Measurements from ENCODE around the gene SCG5.
"Not testable (repeated sequence)": the region's sequence is repeated elsewhere in the genome, so short reads cannot be mapped to it uniquely, and the experiment has no call there.

Gene SCG5

GRCh38 chr15:32615871-32616426 is 25.6 kb upstream of the SCG5 start:
- Histone ChIP-seq H4K20me1 (ENCODE audit: insufficient read depth, low read length, poor library complexity, severe bottlenecking) (peaks cover 15% of the 10 kb centered on the region), H3K79me2 (ENCODE audit: insufficient read depth, low read length) (peaks cover 61% of the 10 kb centered on the region), H3K9ac (ENCODE audit: low read depth, low read length, poor library complexity, severe bottlenecking) (peak overlapping the region; percentile 98), H2AFZ (ENCODE audit: low read length) (0 out of 2 replicates have a peak overlapping the region, but pooled peaks have one; percentile 20), H3K4me3 (ENCODE audit: low read length, poor library complexity, severe bottlenecking) (peak overlapping the region; percentile 88), H3K4me2 (ENCODE audit: low read depth, low read length, poor library complexity, severe bottlenecking) (peak overlapping the region; percentile 83)
- H3K9me2 ChIP-seq (replicated peaks; ENCODE audit: low read depth, low read length); H3F3A ChIP-seq (ENCODE audit: low read depth); H3K27me3 ChIP-seq (ENCODE audit: insufficient read depth, low read length, poor library complexity, severe bottlenecking); H3K4me1 ChIP-seq (ENCODE audit: insufficient read depth, low read length, poor library complexity, severe bottlenecking); H3K36me3 ChIP-seq (ENCODE audit: insufficient read depth, low read length); H3K9me3 ChIP-seq (ENCODE audit: insufficient read depth, low read depth, low read length): not testable (repeated sequence)

- Histone ChIP-seq H3K4me2 (ENCODE audit: low read depth, low read length, poor library complexity, severe bottlenecking) (no peak overlapping the region), H3K9me2 (replicated peaks; ENCODE audit: low read depth, low read length) (no peaks in the 10 kb centered on the region), H3F3A (ENCODE audit: low read depth) (no peaks in the 10 kb centered on the region; the same call in 1 of the 2 replicates), H3K4me3 (ENCODE audit: low read length, poor library complexity, severe bottlenecking) (no peak overlapping the region), H3K9me3 (ENCODE audit: insufficient read depth, low read depth, low read length) (no peaks in the 10 kb centered on the region), H3K36me3 (ENCODE audit: insufficient read depth, low read length) (peaks cover 82% of the 10 kb centered on the region), H4K20me1 (ENCODE audit: insufficient read depth, low read length, poor library complexity, severe bottlenecking) (peaks cover 38% of the 10 kb centered on the region), H3K4me1 (ENCODE audit: insufficient read depth, low read length, poor library complexity, severe bottlenecking) (no peaks in the 10 kb centered on the region), H3K79me2 (ENCODE audit: insufficient read depth, low read length) (peaks cover 49% of the 10 kb centered on the region), H2AFZ (ENCODE audit: low read length) (no peak overlapping the region), H3K9ac (ENCODE audit: low read depth, low read length, poor library complexity, severe bottlenecking) (no peak overlapping the region), H3K27me3 (ENCODE audit: insufficient read depth, low read length, poor library complexity, severe bottlenecking) (no peaks in the 10 kb centered on the region)
- TF ChIP-seq EZH2phosphoT487 (IDR thresholded peaks at IDR 0.05; ENCODE audit: borderline replicate concordance) (no peak), CTCF (conservative IDR thresholded peaks at IDR 0.05; ENCODE audit: low read length) (no peak)
Observed at GRCh38 chr15:32636410-32636809, 5.1 kb upstream of the SCG5 start.

GRCh38 chr15:32636908-32637567 is 4.5 kb upstream of the SCG5 start:
- peaks cover 82% of the 10 kb centered on the region for H3K36me3 ChIP-seq (ENCODE audit: insufficient read depth, low read length)
- no peaks in the 10 kb centered on the region for H3K9me3 ChIP-seq (ENCODE audit: insufficient read depth, low read depth, low read length)
- H3K9me2 ChIP-seq (replicated peaks; ENCODE audit: low read depth, low read length), result no peaks in the 10 kb centered on the region
- H3F3A ChIP-seq (ENCODE audit: low read depth), result no peaks in the 10 kb centered on the region; the same call in 1 of the 2 replicates
- TF ChIP-seq CTCF (conservative IDR thresholded peaks at IDR 0.05; ENCODE audit: low read length), result no peak
- no peak for TF ChIP-seq EZH2phosphoT487 (IDR thresholded peaks at IDR 0.05; ENCODE audit: borderline replicate concordance)
- no peaks in the 10 kb centered on the region for H3K27me3 ChIP-seq (ENCODE audit: insufficient read depth, low read length, poor library complexity, severe bottlenecking)
- no peak overlapping the region for H2AFZ ChIP-seq (ENCODE audit: low read length)
- no peak overlapping the region for H3K9ac ChIP-seq (ENCODE audit: low read depth, low read length, poor library complexity, severe bottlenecking)
- no peaks in the 10 kb centered on the region for H3K4me1 ChIP-seq (ENCODE audit: insufficient read depth, low read length, poor library complexity, severe bottlenecking)
- H3K4me3 ChIP-seq (ENCODE audit: low read length, poor library complexity, severe bottlenecking), result no peak overlapping the region
- peaks cover 38% of the 10 kb centered on the region for H4K20me1 ChIP-seq (ENCODE audit: insufficient read depth, low read length, poor library complexity, severe bottlenecking)
- H3K79me2 ChIP-seq (ENCODE audit: insufficient read depth, low read length), result peaks cover 43% of the 10 kb centered on the region
- no peak overlapping the region for H3K4me2 ChIP-seq (ENCODE audit: low read depth, low read length, poor library complexity, severe bottlenecking)

- no peak overlapping the region for H3K4me2 ChIP-seq (ENCODE audit: low read depth, low read length, poor library complexity, severe bottlenecking)
- H3K79me2 ChIP-seq (ENCODE audit: insufficient read depth, low read length), result peaks cover 42% of the 10 kb centered on the region
- no peaks in the 10 kb centered on the region for H3K4me1 ChIP-seq (ENCODE audit: insufficient read depth, low read length, poor library complexity, severe bottlenecking)
- no peak overlapping the region for H2AFZ ChIP-seq (ENCODE audit: low read length)
- H3K9me2 ChIP-seq (replicated peaks; ENCODE audit: low read depth, low read length), result no peaks in the 10 kb centered on the region
- no peaks in the 10 kb centered on the region; the same call in 1 of the 2 replicates for H3F3A ChIP-seq (ENCODE audit: low read depth)
- H3K36me3 ChIP-seq (ENCODE audit: insufficient read depth, low read length), result peaks cover 81% of the 10 kb centered on the region
- no peak for TF ChIP-seq EZH2phosphoT487 (IDR thresholded peaks at IDR 0.05; ENCODE audit: borderline replicate concordance)
- TF ChIP-seq CTCF (conservative IDR thresholded peaks at IDR 0.05; ENCODE audit: low read length), result no peak
- no peaks in the 10 kb centered on the region for H3K9me3 ChIP-seq (ENCODE audit: insufficient read depth, low read depth, low read length)
- H3K27me3 ChIP-seq (ENCODE audit: insufficient read depth, low read length, poor library complexity, severe bottlenecking), result no peaks in the 10 kb centered on the region
- peaks cover 37% of the 10 kb centered on the region for H4K20me1 ChIP-seq (ENCODE audit: insufficient read depth, low read length, poor library complexity, severe bottlenecking)
- no peak overlapping the region for H3K9ac ChIP-seq (ENCODE audit: low read depth, low read length, poor library complexity, severe bottlenecking)
- no peak overlapping the region for H3K4me3 ChIP-seq (ENCODE audit: low read length, poor library complexity, severe bottlenecking)
Observed at GRCh38 chr15:32637704-32638103, 3.8 kb upstream of the SCG5 start.
